ENCODE measurements around the gene TSPYL2.
A peak's percentile ranks its signal among the peaks of the same experiment; 100 is the strongest.

Gene TSPYL2

DNA sequence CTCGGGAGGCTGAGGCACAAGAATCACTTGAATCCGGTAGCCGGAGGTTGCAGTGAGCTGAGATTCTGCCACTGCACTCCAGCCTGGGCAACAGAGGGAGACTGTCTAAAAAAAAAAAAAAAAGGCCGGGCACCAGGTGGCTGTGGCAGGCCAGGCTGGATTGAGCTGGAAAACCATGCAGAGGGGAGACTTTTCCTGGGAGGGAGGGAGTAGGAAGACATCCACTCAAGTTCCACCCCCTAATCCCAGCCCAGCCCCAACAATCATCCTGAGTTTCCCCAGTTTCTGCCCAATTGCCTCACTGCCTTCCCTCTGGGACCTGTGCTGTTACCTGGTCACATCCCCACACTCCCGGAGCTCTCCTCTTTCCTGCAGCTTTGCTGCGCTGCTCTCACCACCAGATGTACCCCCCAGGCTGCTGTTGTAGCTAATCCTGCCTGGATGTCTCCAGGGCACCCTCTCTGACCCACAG lies 9.0 kb upstream of the TSPYL2 start:
- Mint-ChIP-seq H3K4me1 (peaks cover 27% of the 10 kb centered on the region), H3K27ac (no peak overlapping the region), H3K27me3 (no peaks in the 10 kb centered on the region), H3K9me3 (no peaks in the 10 kb centered on the region), H3K4me3 (peak overlapping the region in 1 of 2 donors; percentile 73)
- no peak for DNase-seq
- ATAC-seq: no peak

DNA sequence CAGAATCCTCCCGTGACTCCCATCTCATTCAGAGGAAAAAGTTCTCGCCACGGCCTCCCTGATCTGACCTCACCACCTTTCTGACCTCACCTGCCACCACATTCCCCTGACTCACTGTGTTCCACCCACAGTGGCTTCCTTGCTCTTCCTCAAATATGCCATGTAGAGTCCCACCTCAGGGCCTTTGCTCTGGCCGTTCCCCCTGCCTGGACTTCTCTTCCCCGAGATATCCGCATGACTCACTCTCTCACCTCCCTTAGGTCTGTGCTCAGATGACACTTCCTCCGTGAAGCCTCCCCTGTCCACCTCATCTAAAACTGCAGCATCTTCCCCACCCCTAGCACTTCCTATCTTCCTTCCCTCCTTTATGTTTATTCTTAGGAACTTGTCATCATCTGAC lies 7.2 kb upstream of the TSPYL2 start:
- Mint-ChIP-seq H3K27ac (no peak overlapping the region), H3K4me3 (no peak overlapping the region)
- DNase-seq: no peak

DNA sequence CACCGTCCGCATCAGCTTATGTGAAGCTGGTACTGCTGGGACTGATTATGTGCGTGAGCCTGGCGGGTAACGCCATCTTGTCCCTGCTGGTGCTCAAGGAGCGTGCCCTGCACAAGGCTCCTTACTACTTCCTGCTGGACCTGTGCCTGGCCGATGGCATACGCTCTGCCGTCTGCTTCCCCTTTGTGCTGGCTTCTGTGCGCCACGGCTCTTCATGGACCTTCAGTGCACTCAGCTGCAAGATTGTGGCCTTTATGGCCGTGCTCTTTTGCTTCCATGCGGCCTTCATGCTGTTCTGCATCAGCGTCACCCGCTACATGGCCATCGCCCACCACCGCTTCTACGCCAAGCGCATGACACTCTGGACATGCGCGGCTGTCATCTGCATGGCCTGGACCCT lies 5.5 kb upstream of the TSPYL2 start:
- ATAC-seq (no peak), DNase-seq (no peak)
- H3K9me3 Mint-ChIP-seq: no peaks in the 10 kb centered on the region
- H3K4me1 Mint-ChIP-seq: peaks cover 33% of the 10 kb centered on the region
- no peak overlapping the region for H3K4me3 Mint-ChIP-seq
- no peaks in the 10 kb centered on the region for H3K27me3 Mint-ChIP-seq
- H3K27ac Mint-ChIP-seq: no peak overlapping the region

More for the DNA sequence above, 7.2 kb upstream of the TSPYL2 start:
- Mint-ChIP-seq H3K27me3 (no peaks in the 10 kb centered on the region), H3K4me1 (peaks cover 27% of the 10 kb centered on the region), H3K9me3 (no peaks in the 10 kb centered on the region)
- peak; percentile 2 for ATAC-seq

DNA sequence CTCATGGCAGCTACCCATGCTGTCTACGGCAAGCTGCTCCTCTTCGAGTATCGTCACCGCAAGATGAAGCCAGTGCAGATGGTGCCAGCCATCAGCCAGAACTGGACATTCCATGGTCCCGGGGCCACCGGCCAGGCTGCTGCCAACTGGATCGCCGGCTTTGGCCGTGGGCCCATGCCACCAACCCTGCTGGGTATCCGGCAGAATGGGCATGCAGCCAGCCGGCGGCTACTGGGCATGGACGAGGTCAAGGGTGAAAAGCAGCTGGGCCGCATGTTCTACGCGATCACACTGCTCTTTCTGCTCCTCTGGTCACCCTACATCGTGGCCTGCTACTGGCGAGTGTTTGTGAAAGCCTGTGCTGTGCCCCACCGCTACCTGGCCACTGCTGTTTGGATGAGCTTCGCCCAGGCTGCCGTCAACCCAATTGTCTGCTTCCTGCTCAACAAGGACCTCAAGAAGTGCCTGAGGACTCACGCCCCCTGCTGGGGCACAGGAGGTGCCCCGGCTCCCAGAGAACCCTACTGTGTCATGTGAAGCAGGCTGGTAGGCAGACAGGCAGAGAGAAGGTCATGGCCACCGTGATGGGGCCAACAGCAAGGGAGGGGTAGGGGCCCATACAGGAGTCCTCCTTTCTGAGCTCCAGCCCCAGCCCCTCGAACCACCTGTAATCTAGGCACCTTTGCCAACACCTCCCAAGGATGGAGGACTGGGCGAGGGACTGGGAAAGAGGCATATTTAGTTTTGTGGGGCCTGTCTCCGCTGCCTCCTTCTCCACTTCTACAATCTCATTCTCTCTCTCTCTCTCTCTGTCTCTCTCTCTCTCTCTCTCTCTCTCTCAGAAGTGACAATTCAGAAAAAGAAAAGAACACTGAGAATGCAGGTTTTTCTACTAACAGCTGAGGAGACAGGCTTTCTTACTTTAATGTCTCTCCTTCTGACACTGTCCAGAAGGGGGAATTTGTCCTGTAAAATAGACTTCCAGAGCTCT lies 4.7 kb upstream of the TSPYL2 start:
- Mint-ChIP-seq H3K4me1 (peaks cover 25% of the 10 kb centered on the region), H3K4me3 (no peak overlapping the region), H3K9me3 (no peaks in the 10 kb centered on the region), H3K27me3 (no peaks in the 10 kb centered on the region), H3K27ac (no peak overlapping the region)
- no peak for DNase-seq
- no peak for ATAC-seq

DNA sequence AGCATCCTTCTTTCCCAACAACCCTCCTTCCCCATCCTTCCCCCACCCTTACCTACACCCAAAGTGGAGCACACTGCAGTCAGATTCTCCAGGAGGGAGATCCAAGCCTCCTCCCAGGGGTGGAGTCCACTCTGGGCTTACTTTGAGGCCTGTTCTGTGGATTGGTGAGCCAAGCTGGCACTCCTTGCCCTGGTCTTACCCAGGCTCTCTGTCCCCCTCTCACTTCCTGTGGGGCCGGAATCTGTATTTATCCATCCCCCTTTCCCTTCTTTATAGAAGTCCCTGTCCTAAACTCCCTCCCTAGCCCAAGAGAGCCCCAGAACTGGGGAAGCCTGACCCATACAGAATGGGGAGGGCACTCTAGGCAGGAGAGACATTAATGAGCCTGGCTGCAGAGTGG lies 3.2 kb upstream of the TSPYL2 start:
- DNase-seq (no peak), ATAC-seq (no peak)
- H3K27me3 Mint-ChIP-seq: no peaks in the 10 kb centered on the region
- H3K4me1 Mint-ChIP-seq: peaks cover 28% of the 10 kb centered on the region
- no peak overlapping the region for H3K27ac Mint-ChIP-seq
- H3K9me3 Mint-ChIP-seq: no peaks in the 10 kb centered on the region
- no peak overlapping the region for H3K4me3 Mint-ChIP-seq

DNA sequence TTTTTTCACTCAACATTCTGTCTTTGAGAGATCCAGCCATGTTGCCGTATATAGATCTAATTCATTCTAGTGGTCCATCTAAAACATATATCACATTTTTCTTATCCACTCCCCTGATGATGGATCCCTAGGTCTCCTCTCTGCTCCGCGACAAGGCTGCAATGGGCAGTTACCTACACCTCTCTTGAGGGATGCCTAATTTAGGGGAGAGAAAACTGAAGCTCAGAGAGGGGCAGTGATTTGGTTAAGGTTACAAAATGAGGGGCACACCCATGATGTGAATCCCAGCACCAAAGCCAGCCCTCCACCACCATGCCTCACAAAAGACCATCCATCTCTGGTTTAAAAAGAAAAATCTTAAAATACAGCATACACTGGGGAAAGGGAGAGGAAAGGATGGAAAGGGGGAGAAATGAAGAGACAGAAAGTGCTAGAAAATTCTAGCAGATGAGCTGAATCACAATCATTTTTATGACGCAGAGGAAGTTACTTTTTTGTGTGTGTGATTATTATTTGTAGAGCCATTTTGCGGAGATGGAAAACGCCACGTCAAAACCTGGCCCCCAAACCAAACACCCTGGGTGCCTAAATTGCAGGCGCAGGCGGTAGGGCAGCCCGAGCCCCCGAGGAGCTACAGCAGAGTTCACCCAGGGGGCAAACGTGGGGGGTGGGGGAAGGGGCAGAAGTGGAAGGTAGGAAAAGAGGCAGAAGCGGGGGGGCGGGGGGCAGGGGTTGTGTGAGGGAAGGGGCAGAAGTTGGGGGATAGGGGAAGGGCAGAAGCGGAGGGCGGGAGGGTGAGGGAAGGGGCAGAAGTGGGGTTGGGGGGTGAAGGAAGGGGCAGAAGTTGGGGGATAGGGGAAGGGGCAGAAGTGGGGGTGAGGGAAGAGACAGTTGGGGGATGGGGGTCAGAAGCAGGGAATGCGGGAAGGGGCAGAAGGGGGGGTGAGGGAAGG lies 1.3 kb upstream of the TSPYL2 start:
- Mint-ChIP-seq H3K4me3 (peak overlapping the region; percentile 75 to 84), H3K27me3 (no peaks in the 10 kb centered on the region), H3K9me3 (no peaks in the 10 kb centered on the region), H3K27ac (peak overlapping the region; percentile 95 to 98), H3K4me1 (peaks cover 41% of the 10 kb centered on the region)
- DNase-seq (no peak), ATAC-seq (no peak)

DNA sequence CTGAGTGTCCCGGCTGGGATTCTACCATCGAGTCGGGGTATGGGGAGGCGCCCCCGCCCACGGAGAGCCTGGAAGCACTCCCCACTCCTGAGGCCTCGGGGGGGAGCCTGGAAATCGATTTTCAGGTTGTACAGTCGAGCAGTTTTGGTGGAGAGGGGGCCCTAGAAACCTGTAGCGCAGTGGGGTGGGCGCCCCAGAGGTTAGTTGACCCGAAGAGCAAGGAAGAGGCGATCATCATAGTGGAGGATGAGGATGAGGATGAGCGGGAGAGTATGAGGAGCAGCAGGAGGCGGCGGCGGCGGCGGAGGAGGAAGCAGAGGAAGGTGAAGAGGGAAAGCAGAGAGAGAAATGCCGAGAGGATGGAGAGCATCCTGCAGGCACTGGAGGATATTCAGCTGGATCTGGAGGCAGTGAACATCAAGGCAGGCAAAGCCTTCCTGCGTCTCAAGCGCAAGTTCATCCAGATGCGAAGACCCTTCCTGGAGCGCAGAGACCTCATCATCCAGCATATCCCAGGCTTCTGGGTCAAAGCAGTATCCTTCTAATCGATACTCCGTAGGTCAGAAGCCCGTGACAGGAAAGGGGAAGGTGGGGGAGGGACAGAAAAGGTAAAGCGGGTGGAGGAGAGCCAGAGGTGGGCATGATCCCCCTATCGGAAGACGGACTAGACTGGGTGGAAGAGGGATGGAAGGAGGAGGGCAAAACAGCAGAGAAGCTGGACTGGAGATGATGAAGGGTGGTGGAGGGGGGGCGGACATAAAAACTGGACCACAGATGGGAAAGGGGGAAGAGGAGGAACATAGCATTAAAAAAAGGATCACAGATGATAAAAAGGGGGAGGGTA lies 828 bp downstream of the TSPYL2 start:
- peaks cover 62% of the 10 kb centered on the region for H3K4me1 Mint-ChIP-seq
- DNase-seq (no peak), ATAC-seq (no peak)
- H3K27ac Mint-ChIP-seq: peak overlapping the region; percentile 97 to 100
- peak overlapping the region; percentile 92 to 97 for H3K4me3 Mint-ChIP-seq
- no peaks in the 10 kb centered on the region for H3K27me3 Mint-ChIP-seq
- no peaks in the 10 kb centered on the region for H3K9me3 Mint-ChIP-seq

DNA sequence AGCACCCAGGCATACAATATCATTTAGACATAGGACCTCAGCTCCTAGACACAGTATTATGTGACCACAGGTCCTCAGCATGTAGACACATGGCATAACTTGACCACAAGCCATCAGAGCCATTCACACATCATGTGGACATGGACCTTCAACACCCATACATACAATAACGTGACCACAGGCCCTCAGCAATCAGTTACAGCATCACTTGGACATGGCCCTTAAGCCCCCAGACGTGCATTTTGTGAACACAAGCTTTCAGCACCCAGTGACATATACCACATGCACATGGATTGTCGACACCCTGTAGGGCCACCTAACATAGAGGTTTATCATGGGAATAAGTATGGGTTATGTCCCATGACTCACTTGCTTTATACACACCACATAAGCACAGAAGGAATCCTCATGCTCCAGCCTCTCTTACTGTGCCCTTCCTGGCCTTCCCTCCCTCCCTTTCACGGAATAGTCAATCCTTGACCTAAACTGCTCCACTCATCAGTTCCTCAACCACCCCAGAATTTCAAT lies 1.9 kb downstream of the TSPYL2 start:
- DNase-seq (no peak), ATAC-seq (no peak)
- Mint-ChIP-seq H3K9me3 (no peaks in the 10 kb centered on the region), H3K27ac (peak overlapping the region in 1 of 2 donors; percentile 100), H3K27me3 (no peaks in the 10 kb centered on the region), H3K4me3 (peak overlapping the region; percentile 92 to 97), H3K4me1 (peaks cover 73% of the 10 kb centered on the region)

DNA sequence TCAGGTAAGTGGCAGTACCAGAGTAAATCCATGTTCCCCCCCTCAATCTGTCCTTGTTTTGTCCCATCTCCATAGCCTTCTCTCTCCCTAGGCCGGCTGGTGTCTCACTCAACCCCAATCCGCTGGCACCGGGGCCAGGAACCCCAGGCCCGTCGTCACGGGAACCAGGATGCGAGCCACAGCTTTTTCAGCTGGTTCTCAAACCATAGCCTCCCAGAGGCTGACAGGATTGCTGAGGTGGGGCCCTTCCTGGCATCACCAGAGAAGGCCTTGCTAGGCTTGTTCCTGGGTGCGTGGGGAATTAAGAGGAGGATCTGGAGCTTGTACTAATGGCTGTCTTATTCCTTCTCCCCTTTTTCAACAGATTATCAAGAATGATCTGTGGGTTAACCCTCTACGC lies 2.7 kb downstream of the TSPYL2 start:
- Mint-ChIP-seq H3K4me3 (peak overlapping the region; percentile 10 to 42), H3K4me1 (peaks cover 75% of the 10 kb centered on the region), H3K27me3 (no peaks in the 10 kb centered on the region), H3K27ac (no peak overlapping the region), H3K9me3 (no peaks in the 10 kb centered on the region)
- no peak for DNase-seq
- no peak for ATAC-seq

DNA sequence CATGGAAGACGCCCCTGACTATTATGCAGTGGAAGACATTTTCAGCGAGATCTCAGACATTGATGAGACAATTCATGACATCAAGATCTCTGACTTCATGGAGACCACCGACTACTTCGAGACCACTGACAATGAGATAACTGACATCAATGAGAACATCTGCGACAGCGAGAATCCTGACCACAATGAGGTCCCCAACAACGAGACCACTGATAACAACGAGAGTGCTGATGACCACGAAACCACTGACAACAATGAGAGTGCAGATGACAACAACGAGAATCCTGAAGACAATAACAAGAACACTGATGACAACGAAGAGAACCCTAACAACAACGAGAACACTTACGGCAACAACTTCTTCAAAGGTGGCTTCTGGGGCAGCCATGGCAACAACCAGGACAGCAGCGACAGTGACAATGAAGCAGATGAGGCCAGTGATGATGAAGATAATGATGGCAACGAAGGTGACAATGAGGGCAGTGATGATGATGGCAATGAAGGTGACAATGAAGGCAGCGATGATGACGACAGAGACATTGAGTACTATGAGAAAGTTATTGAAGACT lies 3.6 kb downstream of the TSPYL2 start:
- Mint-ChIP-seq H3K27me3 (no peaks in the 10 kb centered on the region), H3K9me3 (no peaks in the 10 kb centered on the region), H3K27ac (peak overlapping the region; percentile 96 to 97), H3K4me3 (peak overlapping the region; percentile 60 to 66), H3K4me1 (peaks cover 72% of the 10 kb centered on the region)
- ATAC-seq (no peak), DNase-seq (no peak)

DNA sequence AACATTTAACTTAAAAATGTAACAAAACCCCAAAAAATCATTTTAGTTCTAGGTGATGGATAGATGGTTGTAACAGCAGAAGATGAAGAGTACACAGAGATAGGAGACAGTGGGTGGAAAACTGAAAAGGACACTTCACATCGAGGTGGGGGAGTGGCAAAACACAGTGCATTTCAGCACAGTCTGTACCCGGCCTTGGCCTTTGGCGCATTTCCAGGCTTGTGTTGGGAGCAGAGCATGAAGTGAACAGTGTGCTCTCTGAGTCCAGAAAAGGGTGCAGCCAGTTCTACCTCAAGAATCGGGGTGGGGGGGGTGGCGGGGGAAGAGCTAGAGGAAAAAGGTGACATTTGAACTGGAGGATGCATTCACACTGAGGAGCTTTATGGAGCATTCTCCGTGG lies 4.3 kb downstream of the TSPYL2 start:
- Mint-ChIP-seq H3K27me3 (no peaks in the 10 kb centered on the region), H3K9me3 (no peaks in the 10 kb centered on the region), H3K27ac (peak overlapping the region in 1 of 2 donors; percentile 96), H3K4me1 (peaks cover 68% of the 10 kb centered on the region), H3K4me3 (peak overlapping the region; percentile 31 to 49)
- ATAC-seq (no peak), DNase-seq (no peak)

DNA sequence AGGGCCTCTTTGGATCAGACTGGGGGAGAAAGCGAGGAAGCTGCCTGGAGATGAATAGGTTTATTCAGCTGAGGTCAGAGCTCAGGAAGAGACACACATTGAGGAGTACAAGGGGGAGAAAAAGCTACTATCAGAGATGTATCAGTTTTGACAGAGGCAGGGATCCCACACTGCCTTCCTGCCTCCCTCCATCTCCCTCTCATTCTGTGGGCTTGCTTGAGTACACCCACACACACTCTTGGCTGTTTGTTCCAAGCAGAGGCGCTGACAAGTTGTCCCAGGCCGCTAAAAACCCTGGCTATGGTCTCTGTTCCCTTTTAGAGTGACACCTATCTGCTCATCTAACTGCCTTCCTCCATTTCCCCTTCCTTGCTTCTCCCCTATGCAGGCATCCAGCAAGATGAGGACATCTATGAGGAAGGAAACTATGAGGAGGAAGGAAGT lies 5.2 kb downstream of the TSPYL2 start:
- H3K4me3 Mint-ChIP-seq: peak overlapping the region; percentile 96
- H3K27ac Mint-ChIP-seq: peak overlapping the region in 1 of 2 donors; percentile 99
- H3K27me3 Mint-ChIP-seq: no peaks in the 10 kb centered on the region
- peaks cover 68% of the 10 kb centered on the region for H3K4me1 Mint-ChIP-seq
- no peaks in the 10 kb centered on the region for H3K9me3 Mint-ChIP-seq
- DNase-seq: no peak
- ATAC-seq: no peak

DNA sequence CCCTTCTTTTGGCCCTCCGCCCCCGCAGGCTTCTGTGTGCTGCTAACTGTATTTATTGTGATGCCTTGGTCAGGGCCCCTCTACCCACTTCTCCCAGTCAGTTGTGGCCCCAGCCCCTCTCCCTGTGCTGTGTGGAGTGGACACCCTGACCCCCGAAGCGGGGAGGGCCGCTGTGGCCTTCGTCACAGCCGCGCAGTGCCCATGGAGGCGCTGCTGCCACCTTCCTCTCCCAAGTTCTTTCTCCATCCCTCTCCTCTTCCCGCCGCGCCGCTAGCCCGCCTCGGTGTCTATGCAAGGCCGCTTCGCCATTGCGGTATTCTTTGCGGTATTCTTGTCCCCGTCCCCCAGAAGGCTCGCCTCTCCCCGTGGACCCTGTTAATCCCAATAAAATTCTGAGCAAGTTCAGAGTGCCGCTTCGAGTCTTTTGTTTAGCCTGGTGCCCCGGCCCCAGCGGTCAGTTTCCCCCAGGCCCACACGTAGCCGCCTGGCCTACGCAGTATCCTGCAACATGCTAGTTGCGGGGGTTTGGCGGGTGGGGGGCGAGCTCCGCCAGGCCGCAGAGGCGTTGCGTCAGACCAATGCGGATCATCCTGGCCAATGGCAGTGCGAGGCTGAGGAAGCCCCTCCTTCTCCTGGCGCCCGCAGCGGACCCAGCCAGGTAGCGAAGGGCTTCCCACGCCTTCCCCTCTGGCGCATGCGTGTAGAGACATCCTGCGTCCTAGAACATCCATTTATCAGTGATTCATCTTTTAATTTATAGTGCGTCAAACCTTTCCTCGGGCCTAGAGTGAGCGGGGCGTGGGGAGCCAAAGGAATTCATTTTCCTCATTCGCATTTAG lies 6.2 kb downstream of the TSPYL2 start:
- Mint-ChIP-seq H3K27me3 (no peaks in the 10 kb centered on the region), H3K4me1 (peaks cover 59% of the 10 kb centered on the region), H3K4me3 (peak overlapping the region; percentile 96), H3K27ac (peak overlapping the region; percentile 98 to 99), H3K9me3 (no peaks in the 10 kb centered on the region)
- ATAC-seq: peak; percentile 82
- peak; percentile 78 to 88 for DNase-seq

Measured in stimulated activated naive CD8-positive, alpha-beta T cell treated with anti-CD3 and anti-CD28 coated beads, Interleukin-15, amount 100 ng/mL, for 72 hours (primary cell).